ENCODE measurements around the gene NOXO1. TPM values are rescaled to one million over a fixed set of nuclear protein-coding genes. Genes with fewer than 3 reads are reported as not detected.
A peak's percentile ranks its signal among the peaks of the same experiment; 100 is the strongest.
"Not testable (repeated sequence)": the region's sequence is repeated elsewhere in the genome, so short reads cannot be mapped to it uniquely, and the experiment has no call there.

The NOXO1 gene
- total RNA-seq, 1 experiment from 2014 or later = 141 TPM

- peak; percentile 23 for DNase-seq (ENCODE audit: low spot score)
These were observed 39.0 kb downstream of the NOXO1 start for GRCh38 chr16:1942047-1942809.

GRCh38 chr16:1941162-1942046 lies 39.9 kb downstream of the NOXO1 start:
- no peak for DNase-seq (ENCODE audit: low spot score)

GRCh38 chr16:1940273-1941161 lies 40.8 kb downstream of the NOXO1 start:
- no peak for DNase-seq (ENCODE audit: low spot score)

GRCh38 chr16:1939833-1940232 lies 41.4 kb downstream of the NOXO1 start:
- not testable (repeated sequence) for DNase-seq (ENCODE audit: low spot score)

GRCh38 chr16:1938910-1939309 lies 42.4 kb downstream of the NOXO1 start:
- DNase-seq (ENCODE audit: low spot score) = no peak

GRCh38 chr16:1938316-1938715 lies 43.0 kb downstream of the NOXO1 start:
- DNase-seq (ENCODE audit: low spot score) = no peak

GRCh38 chr16:1936945-1937479 lies 44.3 kb downstream of the NOXO1 start:
- no peak for DNase-seq (ENCODE audit: low spot score)

GRCh38 chr16:1933097-1933661 lies 48.1 kb downstream of the NOXO1 start:
- DNase-seq (ENCODE audit: low spot score) = no peak

GRCh38 chr16:1932050-1933028 lies 48.9 kb downstream of the NOXO1 start:
- peak; percentile 52 for DNase-seq (ENCODE audit: low spot score)

GRCh38 chr16:1930338-1930720 lies 50.9 kb downstream of the NOXO1 start:
- DNase-seq (ENCODE audit: low spot score) = no peak

- DNase-seq (ENCODE audit: low spot score) = peak; percentile 75
These were observed 51.5 kb downstream of the NOXO1 start for GRCh38 chr16:1929578-1930337.

GRCh38 chr16:1929105-1929504 lies 52.2 kb downstream of the NOXO1 start:
- peak; percentile 15 for DNase-seq (ENCODE audit: low spot score)

Small RNA genes within 50 kb of the gene (small RNA-seq; reads per million reads assigned to genes)
- gene AC005363.2 = not detected
- not detected for gene RN7SL219P
- not detected for gene SNORA10
- gene SNORA64 = not detected

Other genes with a start within 250 kb of the NOXO1 start
- gene NME3, start 209.9 kb downstream of the NOXO1 start, total RNA-seq (2014; rRNA removed; shearing (Covaris generic)) = 186 and 224 TPM in 2 replicates
- gene EME2, start 208.7 kb downstream of the NOXO1 start, total RNA-seq (2014; rRNA removed; shearing (Covaris generic)) = 75.6 and 84.1 TPM in 2 replicates
- gene MRPS34, start 208.3 kb downstream of the NOXO1 start, total RNA-seq (2014; rRNA removed; shearing (Covaris generic)) = 355 and 493 TPM in 2 replicates
- gene SPSB3, start 198.9 kb downstream of the NOXO1 start, total RNA-seq (2014; rRNA removed; shearing (Covaris generic)) = 96.9 and 102 TPM in 2 replicates
- gene NUBP2, start 198.5 kb downstream of the NOXO1 start, total RNA-seq (2014; rRNA removed; shearing (Covaris generic)) = 215 and 217 TPM in 2 replicates
- 0.08 TPM in 1 of 2 replicates, not detected in the other for gene IGFALS, start 187.8 kb downstream of the NOXO1 start, total RNA-seq (2014; rRNA removed; shearing (Covaris generic))
- gene HAGH, start 154.6 kb downstream of the NOXO1 start, total RNA-seq (2014; rRNA removed; shearing (Covaris generic)) = 81.9 and 85.2 TPM in 2 replicates
- gene FAHD1, start 154.3 kb downstream of the NOXO1 start, total RNA-seq (2014; rRNA removed; shearing (Covaris generic)) = 85.5 and 92.5 TPM in 2 replicates
- not detected in 2 replicates for gene MEIOB, start 109.3 kb downstream of the NOXO1 start, total RNA-seq (2014; rRNA removed; shearing (Covaris generic))
- gene HS3ST6, start 63.1 kb downstream of the NOXO1 start, total RNA-seq (2014; rRNA removed; shearing (Covaris generic)) = not detected in 2 replicates
- 31.7 and 35.7 TPM in 2 replicates for gene MSRB1, start 38.3 kb downstream of the NOXO1 start, total RNA-seq (2014; rRNA removed; shearing (Covaris generic))
- not detected in 2 replicates for gene RPL3L, start 26.8 kb downstream of the NOXO1 start, total RNA-seq (2014; rRNA removed; shearing (Covaris generic))
- gene NDUFB10, start 21.9 kb downstream of the NOXO1 start, total RNA-seq (2014; rRNA removed; shearing (Covaris generic)) = 415 and 426 TPM in 2 replicates
- gene RPS2, start 16.6 kb downstream of the NOXO1 start, total RNA-seq (2014; rRNA removed; shearing (Covaris generic)) = 4,154 and 4,232 TPM in 2 replicates
- not detected in 2 replicates for gene RNF151, start 14.6 kb downstream of the NOXO1 start, total RNA-seq (2014; rRNA removed; shearing (Covaris generic))
- 134 and 140 TPM in 2 replicates for gene TBL3, start 9.4 kb downstream of the NOXO1 start, total RNA-seq (2014; rRNA removed; shearing (Covaris generic))
- 51.7 and 70.3 TPM in 2 replicates for gene GFER, start 2.7 kb upstream of the NOXO1 start, total RNA-seq (2014; rRNA removed; shearing (Covaris generic))
- 1.9 and 2.3 TPM in 2 replicates for gene SYNGR3, start 8.5 kb upstream of the NOXO1 start, total RNA-seq (2014; rRNA removed; shearing (Covaris generic))
- gene ZNF598, start 28.4 kb upstream of the NOXO1 start, total RNA-seq (2014; rRNA removed; shearing (Covaris generic)) = 42.9 and 49.0 TPM in 2 replicates
- 0.91 and 2.7 TPM in 2 replicates for gene NPW, start 38.3 kb upstream of the NOXO1 start, total RNA-seq (2014; rRNA removed; shearing (Covaris generic))
- 258 and 259 TPM in 2 replicates for gene NHERF2, start 45.4 kb upstream of the NOXO1 start, total RNA-seq (2014; rRNA removed; shearing (Covaris generic))
- gene NTHL1, start 66.4 kb upstream of the NOXO1 start, total RNA-seq (2014; rRNA removed; shearing (Covaris generic)) = 157 and 215 TPM in 2 replicates
- 75.1 and 85.0 TPM in 2 replicates for gene TSC2, start 66.5 kb upstream of the NOXO1 start, total RNA-seq (2014; rRNA removed; shearing (Covaris generic))
- 72.1 and 74.7 TPM in 2 replicates for gene PKD1, start 154.4 kb upstream of the NOXO1 start, total RNA-seq (2014; rRNA removed; shearing (Covaris generic))
- gene RAB26, start 167.2 kb upstream of the NOXO1 start, total RNA-seq (2014; rRNA removed; shearing (Covaris generic)) = 13.4 and 24.9 TPM in 2 replicates
- 166 and 170 TPM in 2 replicates for gene TRAF7, start 174.3 kb upstream of the NOXO1 start, total RNA-seq (2014; rRNA removed; shearing (Covaris generic))
- gene CASKIN1, start 215.1 kb upstream of the NOXO1 start, total RNA-seq (2014; rRNA removed; shearing (Covaris generic)) = 0.08 and 2.5 TPM in 2 replicates
- gene MLST8, start 224.0 kb upstream of the NOXO1 start, total RNA-seq (2014; rRNA removed; shearing (Covaris generic)) = 98.9 and 117 TPM in 2 replicates
- gene BRICD5, start 229.4 kb upstream of the NOXO1 start, total RNA-seq (2014; rRNA removed; shearing (Covaris generic)) = 33.6 and 34.6 TPM in 2 replicates
- 82.0 and 98.7 TPM in 2 replicates for gene PGP, start 233.4 kb upstream of the NOXO1 start, total RNA-seq (2014; rRNA removed; shearing (Covaris generic))
- gene E4F1, start 242.1 kb upstream of the NOXO1 start, total RNA-seq (2014; rRNA removed; shearing (Covaris generic)) = 83.8 and 87.2 TPM in 2 replicates

Data from HT-29 (cell line).